ENCODE results near the gene NFATC2. TPM values are rescaled to one million over a fixed set of nuclear protein-coding genes. Genes with fewer than 3 reads are reported as not detected.

Gene NFATC2
- total and polyA plus RNA-seq, 2 experiments from 2014 or later: 0.52 to 0.59 TPM

DNA sequence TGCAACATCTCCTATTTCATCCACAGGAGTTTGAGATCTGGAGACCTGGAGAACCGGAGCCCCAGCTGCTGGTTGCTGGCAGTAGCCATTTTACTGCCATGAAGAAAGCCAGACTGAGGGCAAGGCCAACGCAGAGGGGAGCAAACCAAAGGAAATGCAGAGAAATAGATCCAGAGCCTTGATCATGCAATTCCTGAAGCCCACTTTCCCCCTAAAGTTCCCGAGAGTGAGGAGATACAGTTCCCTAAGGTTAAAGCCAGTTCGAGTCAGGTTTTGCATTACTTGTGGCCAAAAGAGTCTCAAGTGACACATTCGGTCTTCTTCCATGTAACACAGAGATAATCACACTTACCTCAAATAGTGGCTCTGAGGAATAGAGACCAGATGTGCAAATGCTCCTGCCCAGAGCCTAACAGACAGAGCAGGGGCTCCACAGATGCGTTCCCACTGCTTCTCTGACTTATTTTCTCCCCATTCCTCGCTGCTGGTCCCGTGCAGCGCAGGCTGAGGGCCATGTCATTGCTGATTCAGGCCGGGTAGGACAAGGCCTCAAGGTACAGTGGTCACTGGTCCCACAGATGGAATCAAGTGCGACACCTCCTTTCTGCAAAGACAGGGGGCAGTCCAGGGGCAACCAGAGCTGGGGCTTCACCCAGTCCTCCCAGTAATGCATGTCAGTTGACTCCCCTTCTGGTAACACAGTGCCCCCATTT, 35.1 kb upstream of the NFATC2 start:
- Mint-ChIP-seq H3K27me3 (ENCODE audit: insufficient read depth, low read depth, poor library complexity) (peaks cover 7% of the 10 kb centered on the region), H3K4me3 (no peak overlapping the region), H3K9me3 (peaks cover 2% of the 10 kb centered on the region; the same call in 1 of the 3 replicates), H3K36me3 (ENCODE audit: low read depth) (no peaks in the 10 kb centered on the region), H3K4me1 (no peaks in the 10 kb centered on the region; the same call in 2 of the 3 replicates), H3K27ac (no peak overlapping the region)
- ATAC-seq: no peak
- DNase-seq (ENCODE audit: low spot score): no peak
- Histone ChIP-seq H2AFZ (no peak overlapping the region), H3K27ac (ENCODE audit: low read depth) (no peak overlapping the region), H3K27me3 (ENCODE audit: insufficient read depth) (no peaks in the 10 kb centered on the region), H3K79me2 (replicated peaks; ENCODE audit: insufficient read depth) (no peaks in the 10 kb centered on the region), H3K9me2 (ENCODE audit: insufficient read depth) (0 out of 2 replicates have a peak, but pooled peaks cover 5% of the 10 kb centered on the region), H4K20me1 (replicated peaks; ENCODE audit: insufficient read depth) (no peaks in the 10 kb centered on the region), H3K4me1 (ENCODE audit: insufficient read depth) (no peaks in the 10 kb centered on the region), H3K4me3 (no peak overlapping the region), H3K4me2 (no peak overlapping the region), H3F3A (replicated peaks; ENCODE audit: low read depth) (no peaks in the 10 kb centered on the region), H3K36me3 (ENCODE audit: insufficient read depth) (no peaks in the 10 kb centered on the region)
- no peak for TF ChIP-seq ZNF331 (CRISPR knock-in tag; IDR thresholded peaks at IDR 0.05; ENCODE audit: low read depth)
- TF ChIP-seq, protein P1, sequence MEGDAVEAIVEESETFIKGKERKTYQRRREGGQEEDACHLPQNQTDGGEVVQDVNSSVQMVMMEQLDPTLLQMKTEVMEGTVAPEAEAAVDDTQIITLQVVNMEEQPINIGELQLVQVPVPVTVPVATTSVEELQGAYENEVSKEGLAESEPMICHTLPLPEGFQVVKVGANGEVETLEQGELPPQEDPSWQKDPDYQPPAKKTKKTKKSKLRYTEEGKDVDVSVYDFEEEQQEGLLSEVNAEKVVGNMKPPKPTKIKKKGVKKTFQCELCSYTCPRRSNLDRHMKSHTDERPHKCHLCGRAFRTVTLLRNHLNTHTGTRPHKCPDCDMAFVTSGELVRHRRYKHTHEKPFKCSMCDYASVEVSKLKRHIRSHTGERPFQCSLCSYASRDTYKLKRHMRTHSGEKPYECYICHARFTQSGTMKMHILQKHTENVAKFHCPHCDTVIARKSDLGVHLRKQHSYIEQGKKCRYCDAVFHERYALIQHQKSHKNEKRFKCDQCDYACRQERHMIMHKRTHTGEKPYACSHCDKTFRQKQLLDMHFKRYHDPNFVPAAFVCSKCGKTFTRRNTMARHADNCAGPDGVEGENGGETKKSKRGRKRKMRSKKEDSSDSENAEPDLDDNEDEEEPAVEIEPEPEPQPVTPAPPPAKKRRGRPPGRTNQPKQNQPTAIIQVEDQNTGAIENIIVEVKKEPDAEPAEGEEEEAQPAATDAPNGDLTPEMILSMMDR (conservative IDR thresholded peaks at IDR 0.05; ENCODE audit: low read depth in 2 of 2): 0 out of 4 replicates have a peak, but pooled peaks of 1 of the 2 experiments have one; percentile 12

DNA sequence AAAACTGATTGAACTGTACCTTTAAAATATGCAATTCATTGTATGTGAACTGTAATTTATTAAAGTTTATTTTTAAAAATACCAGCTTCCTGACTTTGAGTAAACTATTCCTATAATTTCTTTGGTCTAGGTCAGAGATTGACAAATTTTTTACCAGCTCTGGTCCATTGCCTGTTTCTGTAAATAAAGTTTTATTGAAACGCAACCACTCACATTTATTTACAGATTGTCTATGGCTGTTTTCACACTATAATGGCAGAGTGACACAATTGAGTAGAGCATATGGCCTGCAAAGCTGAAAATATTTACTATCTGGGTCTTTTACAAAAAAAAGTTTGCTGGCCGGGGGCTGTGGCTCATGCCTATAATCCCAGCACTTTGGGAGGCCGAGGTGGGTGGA, 33.0 kb upstream of the NFATC2 start:
- H3K27ac ChIP-seq (ENCODE audit: low read depth): no peak overlapping the region
- no peak overlapping the region for H3K4me2 ChIP-seq
- ATAC-seq (no peak), DNase-seq (ENCODE audit: low spot score) (no peak)
- H3K4me1 ChIP-seq (ENCODE audit: insufficient read depth): no peaks in the 10 kb centered on the region
- Mint-ChIP-seq H3K9me3 (peaks cover 2% of the 10 kb centered on the region; the same call in 1 of the 3 replicates), H3K36me3 (ENCODE audit: low read depth) (no peaks in the 10 kb centered on the region), H3K4me3 (no peak overlapping the region), H3K27ac (no peak overlapping the region), H3K4me1 (no peaks in the 10 kb centered on the region; the same call in 2 of the 3 replicates), H3K27me3 (ENCODE audit: insufficient read depth, low read depth, poor library complexity) (peaks cover 8% of the 10 kb centered on the region)
- no peaks in the 10 kb centered on the region for H3K79me2 ChIP-seq (replicated peaks; ENCODE audit: insufficient read depth)
- H3K36me3 ChIP-seq (ENCODE audit: insufficient read depth): no peaks in the 10 kb centered on the region
- H3K27me3 ChIP-seq (ENCODE audit: insufficient read depth): no peaks in the 10 kb centered on the region
- no peaks in the 10 kb centered on the region for H4K20me1 ChIP-seq (replicated peaks; ENCODE audit: insufficient read depth)
- no peak overlapping the region for H3K4me3 ChIP-seq
- no peak overlapping the region for H2AFZ ChIP-seq
- TF ChIP-seq EZH2phosphoT487 (IDR thresholded peaks at IDR 0.05; ENCODE audit: unreplicated experiment) (no peak), JUNB (IDR thresholded peaks at IDR 0.05; ENCODE audit: unreplicated experiment) (no peak)
- TF ChIP-seq, protein P2, sequence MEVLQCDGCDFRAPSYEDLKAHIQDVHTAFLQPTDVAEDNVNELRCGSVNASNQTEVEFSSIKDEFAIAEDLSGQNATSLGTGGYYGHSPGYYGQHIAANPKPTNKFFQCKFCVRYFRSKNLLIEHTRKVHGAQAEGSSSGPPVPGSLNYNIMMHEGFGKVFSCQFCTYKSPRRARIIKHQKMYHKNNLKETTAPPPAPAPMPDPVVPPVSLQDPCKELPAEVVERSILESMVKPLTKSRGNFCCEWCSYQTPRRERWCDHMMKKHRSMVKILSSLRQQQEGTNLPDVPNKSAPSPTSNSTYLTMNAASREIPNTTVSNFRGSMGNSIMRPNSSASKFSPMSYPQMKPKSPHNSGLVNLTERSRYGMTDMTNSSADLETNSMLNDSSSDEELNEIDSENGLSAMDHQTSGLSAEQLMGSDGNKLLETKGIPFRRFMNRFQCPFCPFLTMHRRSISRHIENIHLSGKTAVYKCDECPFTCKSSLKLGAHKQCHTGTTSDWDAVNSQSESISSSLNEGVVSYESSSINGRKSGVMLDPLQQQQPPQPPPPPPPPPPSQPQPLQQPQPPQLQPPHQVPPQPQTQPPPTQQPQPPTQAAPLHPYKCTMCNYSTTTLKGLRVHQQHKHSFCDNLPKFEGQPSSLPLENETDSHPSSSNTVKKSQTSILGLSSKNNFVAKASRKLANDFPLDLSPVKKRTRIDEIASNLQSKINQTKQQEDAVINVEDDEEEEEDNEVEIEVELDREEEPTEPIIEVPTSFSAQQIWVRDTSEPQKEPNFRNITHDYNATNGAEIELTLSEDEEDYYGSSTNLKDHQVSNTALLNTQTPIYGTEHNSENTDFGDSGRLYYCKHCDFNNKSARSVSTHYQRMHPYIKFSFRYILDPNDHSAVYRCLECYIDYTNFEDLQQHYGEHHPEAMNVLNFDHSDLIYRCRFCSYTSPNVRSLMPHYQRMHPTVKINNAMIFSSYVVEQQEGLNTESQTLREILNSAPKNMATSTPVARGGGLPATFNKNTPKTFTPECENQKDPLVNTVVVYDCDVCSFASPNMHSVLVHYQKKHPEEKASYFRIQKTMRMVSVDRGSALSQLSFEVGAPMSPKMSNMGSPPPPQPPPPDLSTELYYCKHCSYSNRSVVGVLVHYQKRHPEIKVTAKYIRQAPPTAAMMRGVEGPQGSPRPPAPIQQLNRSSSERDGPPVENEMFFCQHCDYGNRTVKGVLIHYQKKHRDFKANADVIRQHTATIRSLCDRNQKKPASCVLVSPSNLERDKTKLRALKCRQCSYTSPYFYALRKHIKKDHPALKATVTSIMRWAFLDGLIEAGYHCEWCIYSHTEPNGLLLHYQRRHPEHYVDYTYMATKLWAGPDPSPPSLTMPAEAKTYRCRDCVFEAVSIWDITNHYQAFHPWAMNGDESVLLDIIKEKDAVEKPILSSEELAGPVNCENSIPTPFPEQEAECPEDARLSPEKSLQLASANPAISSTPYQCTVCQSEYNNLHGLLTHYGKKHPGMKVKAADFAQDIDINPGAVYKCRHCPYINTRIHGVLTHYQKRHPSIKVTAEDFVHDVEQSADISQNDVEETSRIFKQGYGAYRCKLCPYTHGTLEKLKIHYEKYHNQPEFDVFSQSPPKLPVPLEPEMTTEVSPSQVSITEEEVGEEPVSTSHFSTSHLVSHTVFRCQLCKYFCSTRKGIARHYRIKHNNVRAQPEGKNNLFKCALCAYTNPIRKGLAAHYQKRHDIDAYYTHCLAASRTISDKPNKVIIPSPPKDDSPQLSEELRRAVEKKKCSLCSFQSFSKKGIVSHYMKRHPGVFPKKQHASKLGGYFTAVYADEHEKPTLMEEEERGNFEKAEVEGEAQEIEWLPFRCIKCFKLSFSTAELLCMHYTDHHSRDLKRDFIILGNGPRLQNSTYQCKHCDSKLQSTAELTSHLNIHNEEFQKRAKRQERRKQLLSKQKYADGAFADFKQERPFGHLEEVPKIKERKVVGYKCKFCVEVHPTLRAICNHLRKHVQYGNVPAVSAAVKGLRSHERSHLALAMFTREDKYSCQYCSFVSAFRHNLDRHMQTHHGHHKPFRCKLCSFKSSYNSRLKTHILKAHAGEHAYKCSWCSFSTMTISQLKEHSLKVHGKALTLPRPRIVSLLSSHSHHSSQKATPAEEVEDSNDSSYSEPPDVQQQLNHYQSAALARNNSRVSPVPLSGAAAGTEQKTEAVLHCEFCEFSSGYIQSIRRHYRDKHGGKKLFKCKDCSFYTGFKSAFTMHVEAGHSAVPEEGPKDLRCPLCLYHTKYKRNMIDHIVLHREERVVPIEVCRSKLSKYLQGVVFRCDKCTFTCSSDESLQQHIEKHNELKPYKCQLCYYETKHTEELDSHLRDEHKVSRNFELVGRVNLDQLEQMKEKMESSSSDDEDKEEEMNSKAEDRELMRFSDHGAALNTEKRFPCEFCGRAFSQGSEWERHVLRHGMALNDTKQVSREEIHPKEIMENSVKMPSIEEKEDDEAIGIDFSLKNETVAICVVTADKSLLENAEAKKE (CRISPR knock-in tag; IDR thresholded peaks at IDR 0.05): no peak
- TF ChIP-seq, protein P3, sequence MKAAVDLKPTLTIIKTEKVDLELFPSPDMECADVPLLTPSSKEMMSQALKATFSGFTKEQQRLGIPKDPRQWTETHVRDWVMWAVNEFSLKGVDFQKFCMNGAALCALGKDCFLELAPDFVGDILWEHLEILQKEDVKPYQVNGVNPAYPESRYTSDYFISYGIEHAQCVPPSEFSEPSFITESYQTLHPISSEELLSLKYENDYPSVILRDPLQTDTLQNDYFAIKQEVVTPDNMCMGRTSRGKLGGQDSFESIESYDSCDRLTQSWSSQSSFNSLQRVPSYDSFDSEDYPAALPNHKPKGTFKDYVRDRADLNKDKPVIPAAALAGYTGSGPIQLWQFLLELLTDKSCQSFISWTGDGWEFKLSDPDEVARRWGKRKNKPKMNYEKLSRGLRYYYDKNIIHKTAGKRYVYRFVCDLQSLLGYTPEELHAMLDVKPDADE (IDR thresholded peaks at IDR 0.05): no peak
- 0 out of 2 replicates have a peak, but pooled peaks cover 2% of the 10 kb centered on the region for H3K9me2 ChIP-seq (ENCODE audit: insufficient read depth)
- H3F3A ChIP-seq (replicated peaks; ENCODE audit: low read depth): no peaks in the 10 kb centered on the region
